SK-N-SH treated with all-trans-retinoic acid at 6 μM for 48 hours (cell line): ENCODE data around the gene RBMS1.

Experiments used
- ATAC-seq: fragments of 200-7000 bp; cut with Tn5 transposase; 3 replicates; pipeline ENCODE4 v1.9.1; 2020; ENCODE audit warnings: mild to moderate bottlenecking, moderate library complexity
- ARNTL ChIP-seq: fragments of 450-650 bp; formaldehyde crosslinking; IDR thresholded peaks from 2 replicates; pipeline ENCODE4 v1.5.0; 2020; ENCODE audit warnings: low read depth, mild to moderate bottlenecking, moderate library complexity, borderline replicate concordance
- CREB5 ChIP-seq: fragments of 250-450 bp; sonication (Bioruptor Pico); IDR thresholded peaks from 2 replicates; pipeline ENCODE4 v1.5.1; 2020; ENCODE audit warnings: low read depth, mild to moderate bottlenecking, moderate library complexity
- CSDC2 ChIP-seq: fragments of 250-450 bp; sonication (Bioruptor Pico); IDR thresholded peaks from 2 replicates; pipeline ENCODE4 v1.5.0; 2020; ENCODE audit warnings: mild to moderate bottlenecking, moderate library complexity
- CSRNP3 ChIP-seq: fragments of 250-450 bp; sonication (Bioruptor Pico); IDR thresholded peaks from 2 replicates; pipeline ENCODE4 v1.5.1; 2021; ENCODE audit warnings: mild to moderate bottlenecking, moderate library complexity
- GLIS3 ChIP-seq: fragments of 250-450 bp; sonication (Bioruptor Pico); IDR thresholded peaks from 2 replicates; pipeline ENCODE4 v1.5.0; 2020; ENCODE audit warnings: mild to moderate bottlenecking, moderate library complexity
- ISL1 ChIP-seq: fragments of 250-450 bp; sonication (Bioruptor Pico); IDR thresholded peaks from 2 replicates; pipeline ENCODE4 v2.1.2; 2022; ENCODE audit warnings: mild to moderate bottlenecking, moderate library complexity
- OSR1 ChIP-seq: fragments of 250-450 bp; sonication (Bioruptor Pico); IDR thresholded peaks from 2 replicates; pipeline ENCODE4 v1.8.0; 2022; ENCODE audit warnings: moderate library complexity, mild to moderate bottlenecking, inconsistent platforms
- POU6F1 ChIP-seq: fragments of 250-450 bp; sonication (Bioruptor Pico); IDR thresholded peaks from 2 replicates; pipeline ENCODE4 v1.8.0; 2021; ENCODE audit warnings: low read depth, mild to moderate bottlenecking, moderate library complexity, borderline replicate concordance
- PPARA ChIP-seq: fragments of 250-450 bp; sonication (Bioruptor Pico); IDR thresholded peaks from 2 replicates; pipeline ENCODE4 v1.5.0; 2020; ENCODE audit warnings: mild to moderate bottlenecking, borderline replicate concordance
- SNAI2 ChIP-seq: fragments of 250-450 bp; sonication (Bioruptor Pico); IDR thresholded peaks from 2 replicates; pipeline ENCODE4 v1.5.0; 2020; ENCODE audit warnings: mild to moderate bottlenecking, moderate library complexity
- TOX ChIP-seq: fragments of 250-450 bp; sonication (Bioruptor Pico); IDR thresholded peaks from 2 replicates; pipeline ENCODE4 v1.8.0; 2021; ENCODE audit warnings: mild to moderate bottlenecking, moderate library complexity, borderline replicate concordance
- ZC3H10 ChIP-seq: fragments of 250-450 bp; sonication (Bioruptor Pico); IDR thresholded peaks from 2 replicates; pipeline ENCODE4 v1.5.1; 2021; ENCODE audit warnings: mild to moderate bottlenecking, moderate library complexity
- ZFP3 ChIP-seq: fragments of 250-450 bp; sonication (Bioruptor Pico); IDR thresholded peaks from 2 replicates; pipeline ENCODE4 v1.5.0; 2020; ENCODE audit warnings: mild to moderate bottlenecking, moderate library complexity
- ZFP30 ChIP-seq: fragments of 450-650 bp; formaldehyde crosslinking; IDR thresholded peaks from 2 replicates; pipeline ENCODE4 v1.5.0; 2022; ENCODE audit warnings: mild to moderate bottlenecking, moderate library complexity
- ZNF565 ChIP-seq: fragments of 450-650 bp; formaldehyde crosslinking; conservative IDR thresholded peaks from 2 replicates; pipeline ENCODE4 v1.5.0; 2020; ENCODE audit warnings: low read depth, mild to moderate bottlenecking, moderate library complexity
- ZNF70 ChIP-seq: fragments of 450-650 bp; formaldehyde crosslinking; IDR thresholded peaks from 2 replicates; pipeline ENCODE4 v1.5.0; 2020; ENCODE audit warnings: mild to moderate bottlenecking, moderate library complexity
- ZNF8 ChIP-seq: fragments of 450-650 bp; formaldehyde crosslinking; IDR thresholded peaks from 2 replicates; pipeline ENCODE4 v1.5.0; 2020; ENCODE audit warnings: mild to moderate bottlenecking, moderate library complexity
- TF ChIP-seq, protein P1 (sequence below): fragments of 250-450 bp; sonication (Bioruptor Pico); IDR thresholded peaks from 2 replicates; pipeline ENCODE4 v1.5.0; 2020; ENCODE audit warnings: mild to moderate bottlenecking, moderate library complexity
- TF ChIP-seq, protein P2 (sequence below): fragments of 250-450 bp; sonication (Bioruptor Pico); IDR thresholded peaks from 2 replicates; pipeline ENCODE4 v1.8.0; 2020; ENCODE audit warnings: mild to moderate bottlenecking, moderate library complexity, borderline replicate concordance

The RBMS1 gene

DNA sequence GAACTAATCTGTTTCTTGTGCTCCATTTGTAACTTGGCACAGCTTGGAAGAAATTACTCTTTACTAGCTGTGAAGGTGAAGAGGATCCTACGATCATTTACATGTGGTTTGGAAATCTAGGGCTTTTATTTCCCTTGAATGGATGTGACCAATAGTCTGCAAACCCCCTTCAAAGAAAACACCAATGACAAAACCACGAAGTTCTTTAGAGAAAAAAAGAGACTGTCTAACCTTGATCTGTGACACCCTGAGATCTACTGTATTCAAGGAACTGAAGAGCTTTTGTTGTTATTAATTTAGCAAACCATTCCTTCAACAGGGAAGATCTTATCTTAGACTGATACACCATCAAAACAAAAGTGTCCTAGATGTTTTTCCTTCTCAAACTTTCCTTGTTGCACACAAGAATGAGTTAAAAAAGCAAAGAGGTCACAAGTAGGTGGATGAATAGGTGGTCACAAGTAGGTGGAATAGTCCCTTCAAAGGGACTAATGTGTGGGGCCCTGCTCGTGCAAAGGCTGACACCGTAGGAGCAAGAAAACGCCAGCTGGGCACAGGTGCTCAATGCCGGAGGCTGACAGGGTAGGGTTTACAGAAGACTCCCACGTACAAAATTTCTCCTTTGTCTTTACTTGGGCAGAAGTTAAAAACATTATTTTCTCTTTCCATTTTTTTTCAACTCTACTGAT, 197.9 kb downstream of the RBMS1 start:
- TF ChIP-seq GLIS3 (CRISPR knock-in tag) (no peak), SNAI2 (CRISPR knock-in tag) (no peak), POU6F1 (CRISPR knock-in tag) (no peak), PPARA (CRISPR knock-in tag) (no peak), CREB5 (CRISPR knock-in tag) (no peak), ZFP30 (CRISPR knock-in tag) (no peak), ZNF70 (CRISPR knock-in tag) (no peak), CSDC2 (CRISPR knock-in tag) (no peak), OSR1 (CRISPR knock-in tag) (no peak), ZNF565 (no peak), ISL1 (CRISPR knock-in tag) (no peak), ZC3H10 (no peak), ZNF8 (CRISPR knock-in tag) (no peak)
- TF ChIP-seq, protein P1, sequence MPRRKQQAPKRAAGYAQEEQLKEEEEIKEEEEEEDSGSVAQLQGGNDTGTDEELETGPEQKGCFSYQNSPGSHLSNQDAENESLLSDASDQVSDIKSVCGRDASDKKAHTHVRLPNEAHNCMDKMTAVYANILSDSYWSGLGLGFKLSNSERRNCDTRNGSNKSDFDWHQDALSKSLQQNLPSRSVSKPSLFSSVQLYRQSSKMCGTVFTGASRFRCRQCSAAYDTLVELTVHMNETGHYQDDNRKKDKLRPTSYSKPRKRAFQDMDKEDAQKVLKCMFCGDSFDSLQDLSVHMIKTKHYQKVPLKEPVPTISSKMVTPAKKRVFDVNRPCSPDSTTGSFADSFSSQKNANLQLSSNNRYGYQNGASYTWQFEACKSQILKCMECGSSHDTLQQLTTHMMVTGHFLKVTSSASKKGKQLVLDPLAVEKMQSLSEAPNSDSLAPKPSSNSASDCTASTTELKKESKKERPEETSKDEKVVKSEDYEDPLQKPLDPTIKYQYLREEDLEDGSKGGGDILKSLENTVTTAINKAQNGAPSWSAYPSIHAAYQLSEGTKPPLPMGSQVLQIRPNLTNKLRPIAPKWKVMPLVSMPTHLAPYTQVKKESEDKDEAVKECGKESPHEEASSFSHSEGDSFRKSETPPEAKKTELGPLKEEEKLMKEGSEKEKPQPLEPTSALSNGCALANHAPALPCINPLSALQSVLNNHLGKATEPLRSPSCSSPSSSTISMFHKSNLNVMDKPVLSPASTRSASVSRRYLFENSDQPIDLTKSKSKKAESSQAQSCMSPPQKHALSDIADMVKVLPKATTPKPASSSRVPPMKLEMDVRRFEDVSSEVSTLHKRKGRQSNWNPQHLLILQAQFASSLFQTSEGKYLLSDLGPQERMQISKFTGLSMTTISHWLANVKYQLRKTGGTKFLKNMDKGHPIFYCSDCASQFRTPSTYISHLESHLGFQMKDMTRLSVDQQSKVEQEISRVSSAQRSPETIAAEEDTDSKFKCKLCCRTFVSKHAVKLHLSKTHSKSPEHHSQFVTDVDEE (CRISPR knock-in tag), result no peak
- ATAC-seq, result no peak

- TF ChIP-seq, protein P2, sequence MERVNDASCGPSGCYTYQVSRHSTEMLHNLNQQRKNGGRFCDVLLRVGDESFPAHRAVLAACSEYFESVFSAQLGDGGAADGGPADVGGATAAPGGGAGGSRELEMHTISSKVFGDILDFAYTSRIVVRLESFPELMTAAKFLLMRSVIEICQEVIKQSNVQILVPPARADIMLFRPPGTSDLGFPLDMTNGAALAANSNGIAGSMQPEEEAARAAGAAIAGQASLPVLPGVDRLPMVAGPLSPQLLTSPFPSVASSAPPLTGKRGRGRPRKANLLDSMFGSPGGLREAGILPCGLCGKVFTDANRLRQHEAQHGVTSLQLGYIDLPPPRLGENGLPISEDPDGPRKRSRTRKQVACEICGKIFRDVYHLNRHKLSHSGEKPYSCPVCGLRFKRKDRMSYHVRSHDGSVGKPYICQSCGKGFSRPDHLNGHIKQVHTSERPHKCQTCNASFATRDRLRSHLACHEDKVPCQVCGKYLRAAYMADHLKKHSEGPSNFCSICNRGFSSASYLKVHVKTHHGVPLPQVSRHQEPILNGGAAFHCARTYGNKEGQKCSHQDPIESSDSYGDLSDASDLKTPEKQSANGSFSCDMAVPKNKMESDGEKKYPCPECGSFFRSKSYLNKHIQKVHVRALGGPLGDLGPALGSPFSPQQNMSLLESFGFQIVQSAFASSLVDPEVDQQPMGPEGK (CRISPR knock-in tag), result no peak
- no peak for TF ChIP-seq ZC3H10
- TF ChIP-seq TOX (CRISPR knock-in tag), result no peak
- TF ChIP-seq ARNTL (CRISPR knock-in tag), result no peak
- TF ChIP-seq, protein P1 (CRISPR knock-in tag), result no peak
- TF ChIP-seq OSR1 (CRISPR knock-in tag), result no peak
- TF ChIP-seq ZNF8 (CRISPR knock-in tag), result no peak
- TF ChIP-seq ZFP3 (CRISPR knock-in tag), result no peak
- no peak for TF ChIP-seq POU6F1 (CRISPR knock-in tag)
- no peak for TF ChIP-seq ISL1 (CRISPR knock-in tag)
- no peak for TF ChIP-seq PPARA (CRISPR knock-in tag)
- TF ChIP-seq CSRNP3 (CRISPR knock-in tag), result no peak
- ATAC-seq, result no peak
These were observed 198.7 kb downstream of the RBMS1 start for GRCh38 chr2:160294889-160295288.
